OCI-LY3 (cell line): ENCODE data around the gene NBEA.

Experiments used
- EZH2phosphoT487 ChIP-seq: fragments of 200-600 bp; shearing (Covaris generic); IDR thresholded peaks from 2 replicates; pipeline ENCODE4 v1.6.1; 2018; ENCODE audit warnings: antibody characterized with exemption, mixed run types, low read depth
- TF ChIP-seq, protein P1 (sequence below): fragments of 200-600, 300-600 bp; sonication (generic); IDR thresholded peaks from 2 replicates; pipeline ENCODE4 v1.5.1; 2014; ENCODE audit warnings: antibody characterized with exemption, low read length, low read depth

DNA sequence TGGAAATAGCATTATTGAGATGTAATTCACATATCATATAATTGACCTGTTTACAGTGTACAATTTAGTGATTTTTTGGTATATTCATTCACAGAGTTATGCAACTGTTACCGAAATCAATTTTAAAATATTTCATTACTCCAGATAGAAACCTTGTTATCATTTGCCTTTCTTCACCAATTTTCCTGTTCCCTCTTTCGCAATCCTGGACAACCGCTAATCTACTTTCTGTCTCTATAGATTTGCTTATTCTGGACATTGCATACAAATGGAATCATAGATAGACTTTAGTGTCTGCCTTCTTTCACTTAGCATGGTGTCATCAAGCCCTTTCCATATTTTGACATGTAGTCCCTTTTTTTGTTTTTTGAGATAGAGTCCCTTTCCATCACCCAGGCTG lies 515.2 kb downstream of the NBEA start:
- TF ChIP-seq, protein P1, sequence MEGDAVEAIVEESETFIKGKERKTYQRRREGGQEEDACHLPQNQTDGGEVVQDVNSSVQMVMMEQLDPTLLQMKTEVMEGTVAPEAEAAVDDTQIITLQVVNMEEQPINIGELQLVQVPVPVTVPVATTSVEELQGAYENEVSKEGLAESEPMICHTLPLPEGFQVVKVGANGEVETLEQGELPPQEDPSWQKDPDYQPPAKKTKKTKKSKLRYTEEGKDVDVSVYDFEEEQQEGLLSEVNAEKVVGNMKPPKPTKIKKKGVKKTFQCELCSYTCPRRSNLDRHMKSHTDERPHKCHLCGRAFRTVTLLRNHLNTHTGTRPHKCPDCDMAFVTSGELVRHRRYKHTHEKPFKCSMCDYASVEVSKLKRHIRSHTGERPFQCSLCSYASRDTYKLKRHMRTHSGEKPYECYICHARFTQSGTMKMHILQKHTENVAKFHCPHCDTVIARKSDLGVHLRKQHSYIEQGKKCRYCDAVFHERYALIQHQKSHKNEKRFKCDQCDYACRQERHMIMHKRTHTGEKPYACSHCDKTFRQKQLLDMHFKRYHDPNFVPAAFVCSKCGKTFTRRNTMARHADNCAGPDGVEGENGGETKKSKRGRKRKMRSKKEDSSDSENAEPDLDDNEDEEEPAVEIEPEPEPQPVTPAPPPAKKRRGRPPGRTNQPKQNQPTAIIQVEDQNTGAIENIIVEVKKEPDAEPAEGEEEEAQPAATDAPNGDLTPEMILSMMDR, result no peak
- no peak for TF ChIP-seq EZH2phosphoT487
